22Rv1 (cell line): ENCODE results near the gene IMPG2.

Experiments
- ZFX ChIP-seq: fragments of 450-650 bp; IDR thresholded peaks from 2 replicates; pipeline ENCODE4 v1.6.1; 2017; ENCODE audit warnings: antibody characterized with exemption, borderline replicate concordance
- TF ChIP-seq, protein P1 (sequence below): fragments of 450-650 bp; IDR thresholded peaks from 2 replicates; pipeline ENCODE4 v1.5.1; 2017; ENCODE audit warnings: mild to moderate bottlenecking

- TF ChIP-seq, protein P1, sequence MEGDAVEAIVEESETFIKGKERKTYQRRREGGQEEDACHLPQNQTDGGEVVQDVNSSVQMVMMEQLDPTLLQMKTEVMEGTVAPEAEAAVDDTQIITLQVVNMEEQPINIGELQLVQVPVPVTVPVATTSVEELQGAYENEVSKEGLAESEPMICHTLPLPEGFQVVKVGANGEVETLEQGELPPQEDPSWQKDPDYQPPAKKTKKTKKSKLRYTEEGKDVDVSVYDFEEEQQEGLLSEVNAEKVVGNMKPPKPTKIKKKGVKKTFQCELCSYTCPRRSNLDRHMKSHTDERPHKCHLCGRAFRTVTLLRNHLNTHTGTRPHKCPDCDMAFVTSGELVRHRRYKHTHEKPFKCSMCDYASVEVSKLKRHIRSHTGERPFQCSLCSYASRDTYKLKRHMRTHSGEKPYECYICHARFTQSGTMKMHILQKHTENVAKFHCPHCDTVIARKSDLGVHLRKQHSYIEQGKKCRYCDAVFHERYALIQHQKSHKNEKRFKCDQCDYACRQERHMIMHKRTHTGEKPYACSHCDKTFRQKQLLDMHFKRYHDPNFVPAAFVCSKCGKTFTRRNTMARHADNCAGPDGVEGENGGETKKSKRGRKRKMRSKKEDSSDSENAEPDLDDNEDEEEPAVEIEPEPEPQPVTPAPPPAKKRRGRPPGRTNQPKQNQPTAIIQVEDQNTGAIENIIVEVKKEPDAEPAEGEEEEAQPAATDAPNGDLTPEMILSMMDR = no peak
- no peak for TF ChIP-seq ZFX
Measured at GRCh38 chr3:101278727-101279126, 41.6 kb downstream of the IMPG2 start.
